ENCODE data around the gene MPP7. TPM values are rescaled to one million over a fixed set of nuclear protein-coding genes. Genes with fewer than 3 reads are reported as not detected.
A peak's percentile ranks its signal among the peaks of the same experiment; 100 is the strongest.
"Not testable (repeated sequence)": the region's sequence is repeated elsewhere in the genome, so short reads cannot be mapped to it uniquely, and the experiment has no call there.

MPP7 gene
- total RNA-seq, 1 donor from 2014 or later = 5.7 TPM

DNA sequence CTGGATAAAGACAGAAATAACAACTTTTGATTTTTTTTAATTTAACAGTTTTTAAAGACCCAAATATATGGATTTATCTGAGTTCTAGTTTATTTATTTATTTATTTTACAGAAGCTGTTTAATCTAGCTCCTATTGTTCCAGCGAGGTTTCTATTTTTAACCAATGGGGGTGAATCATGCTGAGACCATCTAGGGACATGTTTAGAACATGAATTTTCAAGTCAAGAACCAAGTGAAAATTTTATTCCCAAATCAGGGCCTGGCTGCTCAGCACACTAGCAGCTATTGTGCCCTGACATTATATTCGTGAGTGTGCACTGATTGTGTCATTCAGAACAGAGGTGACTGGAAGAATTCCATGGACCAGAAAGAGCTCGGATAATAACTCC lies 24.6 kb upstream of the MPP7 start:
- no peaks in the 10 kb centered on the region for H3K9me3 ChIP-seq (ENCODE audit: control insufficient read depth in 3 of 3, low read length in 3 of 3)
- H3K9ac ChIP-seq (ENCODE audit: low read depth in 1 of 3, low read length in 3 of 3) = peak overlapping the region in 2 of 3 donors; percentile 51 to 55
- H3K36me3 ChIP-seq (ENCODE audit: control insufficient read depth in 3 of 3, insufficient read depth in 3 of 3, low read length in 3 of 3) = no peaks in the 10 kb centered on the region
- H3K4me3 ChIP-seq (ENCODE audit: low read length in 3 of 3) = no peak overlapping the region
- H3K27me3 ChIP-seq (ENCODE audit: control insufficient read depth in 3 of 3, insufficient read depth in 3 of 3, low read length in 3 of 3) = no peaks in the 10 kb centered on the region
- peaks cover 9 to 17% (median 16%) of the 10 kb centered on the region in 3 donors for H3K4me1 ChIP-seq (ENCODE audit: control insufficient read depth in 3 of 3, insufficient read depth in 3 of 3, low read length in 3 of 3)
- H3K27ac ChIP-seq (ENCODE audit: low read depth, low read length) = peak overlapping the region; percentile 78

GRCh38 chr10:28326516-28327490 lies 23.9 kb upstream of the MPP7 start:
- H3K4me3 ChIP-seq (ENCODE audit: low read length in 3 of 3) = peak overlapping the region; percentile 42 to 64 (median 58)
- H3K36me3 ChIP-seq (ENCODE audit: control insufficient read depth in 3 of 3, insufficient read depth in 3 of 3, low read length in 3 of 3) = no peaks in the 10 kb centered on the region
- peaks cover 9 to 17% (median 16%) of the 10 kb centered on the region in 3 donors for H3K4me1 ChIP-seq (ENCODE audit: control insufficient read depth in 3 of 3, insufficient read depth in 3 of 3, low read length in 3 of 3)
- no peaks in the 10 kb centered on the region for H3K27me3 ChIP-seq (ENCODE audit: control insufficient read depth in 3 of 3, insufficient read depth in 3 of 3, low read length in 3 of 3)
- H3K27ac ChIP-seq (ENCODE audit: low read depth, low read length) = peak overlapping the region; percentile 78
- no peaks in the 10 kb centered on the region for H3K9me3 ChIP-seq (ENCODE audit: control insufficient read depth in 3 of 3, low read length in 3 of 3)
- H3K9ac ChIP-seq (ENCODE audit: low read depth in 1 of 3, low read length in 3 of 3) = peak overlapping the region; percentile 41 to 82 (median 51)

GRCh38 chr10:28320799-28321198 lies 17.9 kb upstream of the MPP7 start:
- Histone ChIP-seq H3K27ac (ENCODE audit: low read depth, low read length) (no peak overlapping the region), H3K36me3 (ENCODE audit: control insufficient read depth in 3 of 3, insufficient read depth in 3 of 3, low read length in 3 of 3) (no peaks in the 10 kb centered on the region), H3K4me1 (ENCODE audit: control insufficient read depth in 3 of 3, insufficient read depth in 3 of 3, low read length in 3 of 3) (peaks cover 0 to 6% (median 4%) of the 10 kb centered on the region in 3 donors), H3K4me3 (ENCODE audit: low read length in 3 of 3) (no peak overlapping the region), H3K9ac (ENCODE audit: low read depth in 1 of 3, low read length in 3 of 3) (no peak overlapping the region), H3K9me3 (ENCODE audit: control insufficient read depth in 3 of 3, low read length in 3 of 3) (no peaks in the 10 kb centered on the region), H3K27me3 (ENCODE audit: control insufficient read depth in 3 of 3, insufficient read depth in 3 of 3, low read length in 3 of 3) (peaks cover 0 to 1% (median 0%) of the 10 kb centered on the region in 3 donors)

DNA sequence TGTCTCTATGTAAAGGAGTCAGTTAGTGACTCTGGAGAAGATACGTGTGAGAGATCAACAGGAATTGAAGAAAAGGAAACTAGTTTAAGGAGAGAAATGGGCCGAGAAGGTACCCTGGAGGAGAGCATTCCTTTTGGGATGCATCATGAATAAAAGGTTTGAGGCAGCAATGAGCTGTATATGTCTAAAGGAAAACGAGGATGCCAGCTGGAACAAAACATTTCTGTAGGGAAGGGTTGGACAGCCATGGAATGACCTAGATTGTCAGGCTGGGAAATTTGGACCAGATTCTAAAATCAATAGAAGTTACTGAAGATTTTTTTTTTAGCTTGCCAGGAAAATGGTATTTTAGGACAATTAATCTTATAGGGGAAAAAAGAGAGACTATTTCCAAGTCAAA lies 17.2 kb upstream of the MPP7 start:
- no peak overlapping the region for H3K9ac ChIP-seq (ENCODE audit: low read depth in 1 of 3, low read length in 3 of 3)
- H3K4me3 ChIP-seq (ENCODE audit: low read length in 3 of 3) = no peak overlapping the region
- no peaks in the 10 kb centered on the region for H3K36me3 ChIP-seq (ENCODE audit: control insufficient read depth in 3 of 3, insufficient read depth in 3 of 3, low read length in 3 of 3)
- H3K4me1 ChIP-seq (ENCODE audit: control insufficient read depth in 3 of 3, insufficient read depth in 3 of 3, low read length in 3 of 3) = peaks cover 0 to 4% (median 3%) of the 10 kb centered on the region in 3 donors
- peaks cover 0 to 2% (median 0%) of the 10 kb centered on the region in 3 donors for H3K27me3 ChIP-seq (ENCODE audit: control insufficient read depth in 3 of 3, insufficient read depth in 3 of 3, low read length in 3 of 3)
- H3K27ac ChIP-seq (ENCODE audit: low read depth, low read length) = no peak overlapping the region
- no peaks in the 10 kb centered on the region for H3K9me3 ChIP-seq (ENCODE audit: control insufficient read depth in 3 of 3, low read length in 3 of 3)

DNA sequence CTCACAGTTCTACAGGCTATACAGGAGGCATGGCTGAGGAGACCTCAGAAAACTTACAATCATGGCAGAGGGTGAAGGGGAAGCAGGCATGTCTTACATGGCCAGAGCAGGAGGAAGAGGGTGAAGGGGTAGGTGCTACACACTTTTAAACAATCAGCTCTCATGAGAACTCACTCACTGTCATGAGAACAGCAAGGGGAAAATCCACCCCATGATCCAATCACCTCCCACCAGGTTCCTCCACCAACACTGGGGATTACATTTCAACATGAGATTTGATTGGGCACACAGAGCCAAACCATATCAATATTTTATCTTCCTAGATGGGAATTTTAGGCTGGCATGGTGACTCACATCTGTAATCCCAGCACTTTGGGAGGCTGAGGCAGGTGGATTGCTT lies 16.2 kb upstream of the MPP7 start:
- H3K9ac ChIP-seq (ENCODE audit: low read depth in 1 of 3, low read length in 3 of 3); H3K4me1 ChIP-seq (ENCODE audit: control insufficient read depth in 3 of 3, insufficient read depth in 3 of 3, low read length in 3 of 3); H3K36me3 ChIP-seq (ENCODE audit: control insufficient read depth in 3 of 3, insufficient read depth in 3 of 3, low read length in 3 of 3); H3K27me3 ChIP-seq (ENCODE audit: control insufficient read depth in 3 of 3, insufficient read depth in 3 of 3, low read length in 3 of 3); H3K4me3 ChIP-seq (ENCODE audit: low read length in 3 of 3); H3K27ac ChIP-seq (ENCODE audit: low read depth, low read length); H3K9me3 ChIP-seq (ENCODE audit: control insufficient read depth in 3 of 3, low read length in 3 of 3): not testable (repeated sequence)

- H3K9ac ChIP-seq (ENCODE audit: low read depth in 1 of 3, low read length in 3 of 3) = no peak overlapping the region
- peaks cover 0 to 2% (median 0%) of the 10 kb centered on the region in 3 donors for H3K27me3 ChIP-seq (ENCODE audit: control insufficient read depth in 3 of 3, insufficient read depth in 3 of 3, low read length in 3 of 3)
- H3K4me3 ChIP-seq (ENCODE audit: low read length in 3 of 3) = no peak overlapping the region
- peaks cover 0 to 4% (median 3%) of the 10 kb centered on the region in 3 donors for H3K4me1 ChIP-seq (ENCODE audit: control insufficient read depth in 3 of 3, insufficient read depth in 3 of 3, low read length in 3 of 3)
- H3K36me3 ChIP-seq (ENCODE audit: control insufficient read depth in 3 of 3, insufficient read depth in 3 of 3, low read length in 3 of 3) = no peaks in the 10 kb centered on the region
- no peak overlapping the region for H3K27ac ChIP-seq (ENCODE audit: low read depth, low read length)
- H3K9me3 ChIP-seq (ENCODE audit: control insufficient read depth in 3 of 3, low read length in 3 of 3) = no peaks in the 10 kb centered on the region
Observed at GRCh38 chr10:28318626-28319025, 15.8 kb upstream of the MPP7 start.

- H3K27me3 ChIP-seq (ENCODE audit: control insufficient read depth in 3 of 3, insufficient read depth in 3 of 3, low read length in 3 of 3) = peaks cover 0 to 2% (median 0%) of the 10 kb centered on the region in 3 donors
- no peak overlapping the region for H3K27ac ChIP-seq (ENCODE audit: low read depth, low read length)
Observed at GRCh38 chr10:28317760-28318159, 14.9 kb upstream of the MPP7 start.

GRCh38 chr10:28316696-28317095 lies 13.8 kb upstream of the MPP7 start:
- H3K36me3 ChIP-seq (ENCODE audit: control insufficient read depth in 3 of 3, insufficient read depth in 3 of 3, low read length in 3 of 3) = no peaks in the 10 kb centered on the region
- H3K4me3 ChIP-seq (ENCODE audit: low read length in 3 of 3) = no peak overlapping the region
- H3K27ac ChIP-seq (ENCODE audit: low read depth, low read length) = no peak overlapping the region
- no peaks in the 10 kb centered on the region for H3K9me3 ChIP-seq (ENCODE audit: control insufficient read depth in 3 of 3, low read length in 3 of 3)
- H3K27me3 ChIP-seq (ENCODE audit: control insufficient read depth in 3 of 3, insufficient read depth in 3 of 3, low read length in 3 of 3) = peaks cover 0 to 2% (median 0%) of the 10 kb centered on the region in 3 donors
- H3K4me1 ChIP-seq (ENCODE audit: control insufficient read depth in 3 of 3, insufficient read depth in 3 of 3, low read length in 3 of 3) = peaks cover 0 to 4% (median 3%) of the 10 kb centered on the region in 3 donors
- H3K9ac ChIP-seq (ENCODE audit: low read depth in 1 of 3, low read length in 3 of 3) = no peak overlapping the region

More at GRCh38 chr10:28317760-28318159, 14.9 kb upstream of the MPP7 start:
- no peak overlapping the region for H3K4me3 ChIP-seq (ENCODE audit: low read length in 3 of 3)
- no peaks in the 10 kb centered on the region for H3K36me3 ChIP-seq (ENCODE audit: control insufficient read depth in 3 of 3, insufficient read depth in 3 of 3, low read length in 3 of 3)
- H3K4me1 ChIP-seq (ENCODE audit: control insufficient read depth in 3 of 3, insufficient read depth in 3 of 3, low read length in 3 of 3) = peaks cover 0 to 4% (median 3%) of the 10 kb centered on the region in 3 donors
- no peak overlapping the region for H3K9ac ChIP-seq (ENCODE audit: low read depth in 1 of 3, low read length in 3 of 3)
- H3K9me3 ChIP-seq (ENCODE audit: control insufficient read depth in 3 of 3, low read length in 3 of 3) = no peaks in the 10 kb centered on the region

DNA sequence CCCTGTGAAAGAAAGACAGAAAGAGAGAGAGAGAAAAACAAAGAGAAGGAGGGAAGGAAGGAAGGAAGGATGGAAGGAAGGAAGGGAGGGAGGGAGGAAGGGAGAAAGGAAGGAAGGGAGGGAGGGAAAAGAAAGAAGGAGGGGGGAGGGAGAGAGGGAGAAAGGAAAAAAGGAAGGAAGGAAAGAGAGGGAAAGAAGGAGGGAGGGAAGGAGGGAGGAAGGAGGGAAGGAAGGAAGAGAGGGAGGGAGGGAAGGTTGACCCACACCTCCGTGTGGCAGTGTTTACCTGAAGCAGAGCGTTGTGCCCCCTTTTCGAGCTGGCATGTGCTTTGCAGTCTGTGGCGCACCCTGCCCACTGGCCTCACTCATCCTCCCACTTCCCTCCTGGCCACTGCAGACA lies 12.3 kb upstream of the MPP7 start:
- no peak overlapping the region for H3K9ac ChIP-seq (ENCODE audit: low read depth in 1 of 3, low read length in 3 of 3)
- H3K27ac ChIP-seq (ENCODE audit: low read depth, low read length) = no peak overlapping the region
- H3K27me3 ChIP-seq (ENCODE audit: control insufficient read depth in 3 of 3, insufficient read depth in 3 of 3, low read length in 3 of 3) = peaks cover 0 to 2% (median 0%) of the 10 kb centered on the region in 3 donors
- H3K4me3 ChIP-seq (ENCODE audit: low read length in 3 of 3) = no peak overlapping the region
- H3K9me3 ChIP-seq (ENCODE audit: control insufficient read depth in 3 of 3, low read length in 3 of 3) = no peaks in the 10 kb centered on the region
- no peaks in the 10 kb centered on the region for H3K36me3 ChIP-seq (ENCODE audit: control insufficient read depth in 3 of 3, insufficient read depth in 3 of 3, low read length in 3 of 3)
- peaks cover 0 to 4% (median 0%) of the 10 kb centered on the region in 3 donors for H3K4me1 ChIP-seq (ENCODE audit: control insufficient read depth in 3 of 3, insufficient read depth in 3 of 3, low read length in 3 of 3)

- H3K27me3 ChIP-seq (ENCODE audit: control insufficient read depth in 3 of 3, insufficient read depth in 3 of 3, low read length in 3 of 3) = peaks cover 0 to 2% (median 0%) of the 10 kb centered on the region in 3 donors
- no peak overlapping the region for H3K27ac ChIP-seq (ENCODE audit: low read depth, low read length)
- H3K36me3 ChIP-seq (ENCODE audit: control insufficient read depth in 3 of 3, insufficient read depth in 3 of 3, low read length in 3 of 3) = no peaks in the 10 kb centered on the region
- H3K9ac ChIP-seq (ENCODE audit: low read depth in 1 of 3, low read length in 3 of 3) = no peak overlapping the region
- no peaks in the 10 kb centered on the region for H3K9me3 ChIP-seq (ENCODE audit: control insufficient read depth in 3 of 3, low read length in 3 of 3)
- no peak overlapping the region for H3K4me3 ChIP-seq (ENCODE audit: low read length in 3 of 3)
- peaks cover 0 to 4% (median 0%) of the 10 kb centered on the region in 3 donors for H3K4me1 ChIP-seq (ENCODE audit: control insufficient read depth in 3 of 3, insufficient read depth in 3 of 3, low read length in 3 of 3)
Observed at GRCh38 chr10:28314211-28314610, 11.3 kb upstream of the MPP7 start.

Data from skeletal muscle tissue (tissue), 4 donors.